Measurements from ENCODE around the gene CNTN5.
A peak's percentile ranks its signal among the peaks of the same experiment; 100 is the strongest.

Gene CNTN5

GRCh38 chr11:99812516-99812915, 791.8 kb downstream of the CNTN5 start:
- Histone ChIP-seq H3K4ac (ENCODE audit: low read depth in 1 of 2, low read length in 2 of 2) (no peak overlapping the region), H3K23ac (ENCODE audit: low read length in 2 of 2) (no peak overlapping the region), H2BK15ac (ENCODE audit: low read depth, poor library complexity, severe bottlenecking) (no peak overlapping the region), H3K9ac (ENCODE audit: low read length) (no peak overlapping the region), H3K9me3 (ENCODE audit: control insufficient read depth, low read length) (no peaks in the 10 kb centered on the region), H4K91ac (ENCODE audit: low read length) (no peak overlapping the region), H4K8ac (ENCODE audit: low read length) (no peak overlapping the region), H3K36me3 (ENCODE audit: control insufficient read depth in 1 of 2, insufficient read depth in 2 of 2, low read depth in 1 of 2, low read length in 2 of 2) (no peaks in the 10 kb centered on the region), H3K27me3 (ENCODE audit: control insufficient read depth in 1 of 2, insufficient read depth in 1 of 2, low read length in 2 of 2) (no peaks in the 10 kb centered on the region), H3K14ac (ENCODE audit: low read length in 2 of 2) (no peak overlapping the region), H2BK12ac (ENCODE audit: low read length in 2 of 2) (no peak overlapping the region), H2BK5ac (ENCODE audit: low read depth, low read length, poor library complexity, severe bottlenecking) (no peak overlapping the region), H2BK120ac (ENCODE audit: low read depth, low read length) (no peak overlapping the region), H3K4me2 (ENCODE audit: low read length, poor library complexity, severe bottlenecking) (no peak overlapping the region), H3K18ac (ENCODE audit: low read depth in 1 of 2, low read length in 2 of 2) (no peak overlapping the region), H2AK5ac (ENCODE audit: low read length, severe bottlenecking) (no peak overlapping the region), H3K79me1 (replicated peaks; ENCODE audit: low read length, poor library complexity, severe bottlenecking) (no peaks in the 10 kb centered on the region), H3K4me1 (ENCODE audit: control insufficient read depth, insufficient read depth, low read depth, low read length) (no peaks in the 10 kb centered on the region), H3K4me3 (ENCODE audit: insufficient read depth in 1 of 2, low read depth in 1 of 2, low read length in 2 of 2) (no peak overlapping the region), H3K27ac (ENCODE audit: low read length, poor library complexity, severe bottlenecking) (no peak overlapping the region), H2AFZ (ENCODE audit: low read depth, low read length) (no peak overlapping the region)
- no peak for DNase-seq
- 100% methylated on average over 4 of the region's 6 CpGs for WGBS

DNA sequence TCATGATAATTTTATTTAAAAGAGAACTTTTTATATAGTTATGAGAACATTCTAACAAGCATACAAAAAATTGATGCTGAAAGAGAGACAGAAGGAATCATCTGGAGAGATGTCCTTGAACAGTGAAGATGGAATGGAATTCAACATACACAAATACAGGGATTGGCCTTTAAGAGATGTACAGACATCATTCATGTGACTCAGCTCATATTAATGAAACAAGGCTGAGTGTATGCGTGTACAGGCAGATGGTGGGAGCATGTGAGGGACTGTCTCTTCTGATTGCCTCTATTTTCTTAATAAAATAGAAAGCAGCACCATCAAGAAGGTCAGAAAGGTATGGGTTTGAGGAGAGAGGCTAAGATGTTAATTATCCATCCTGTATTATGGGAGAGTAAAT, 793.3 kb downstream of the CNTN5 start:
- Histone ChIP-seq H3K36me3 (ENCODE audit: control insufficient read depth in 1 of 2, insufficient read depth in 2 of 2, low read depth in 1 of 2, low read length in 2 of 2) (no peaks in the 10 kb centered on the region), H4K8ac (ENCODE audit: low read length) (no peak overlapping the region), H3K4me1 (ENCODE audit: control insufficient read depth, insufficient read depth, low read depth, low read length) (no peaks in the 10 kb centered on the region), H2BK5ac (ENCODE audit: low read depth, low read length, poor library complexity, severe bottlenecking) (no peak overlapping the region), H3K23ac (ENCODE audit: low read length in 2 of 2) (no peak overlapping the region), H3K9ac (ENCODE audit: low read length) (no peak overlapping the region), H3K9me3 (ENCODE audit: control insufficient read depth, low read length) (no peaks in the 10 kb centered on the region), H2BK12ac (ENCODE audit: low read length in 2 of 2) (no peak overlapping the region), H3K4me3 (ENCODE audit: insufficient read depth in 1 of 2, low read depth in 1 of 2, low read length in 2 of 2) (no peak overlapping the region), H2BK120ac (ENCODE audit: low read depth, low read length) (no peak overlapping the region), H3K27ac (ENCODE audit: low read length, poor library complexity, severe bottlenecking) (no peak overlapping the region), H2AK5ac (ENCODE audit: low read length, severe bottlenecking) (no peak overlapping the region), H2AFZ (ENCODE audit: low read depth, low read length) (no peak overlapping the region), H2BK15ac (ENCODE audit: low read depth, poor library complexity, severe bottlenecking) (no peak overlapping the region), H3K18ac (ENCODE audit: low read depth in 1 of 2, low read length in 2 of 2) (no peak overlapping the region), H3K27me3 (ENCODE audit: control insufficient read depth in 1 of 2, insufficient read depth in 1 of 2, low read length in 2 of 2) (no peaks in the 10 kb centered on the region), H3K14ac (ENCODE audit: low read length in 2 of 2) (no peak overlapping the region), H4K91ac (ENCODE audit: low read length) (no peak overlapping the region), H3K4ac (ENCODE audit: low read depth in 1 of 2, low read length in 2 of 2) (no peak overlapping the region), H3K79me1 (replicated peaks; ENCODE audit: low read length, poor library complexity, severe bottlenecking) (no peaks in the 10 kb centered on the region), H3K4me2 (ENCODE audit: low read length, poor library complexity, severe bottlenecking) (no peak overlapping the region)
- DNase-seq: peak; percentile 12
- 50% methylated on average over 1 of the region's 1 CpG for WGBS

DNA sequence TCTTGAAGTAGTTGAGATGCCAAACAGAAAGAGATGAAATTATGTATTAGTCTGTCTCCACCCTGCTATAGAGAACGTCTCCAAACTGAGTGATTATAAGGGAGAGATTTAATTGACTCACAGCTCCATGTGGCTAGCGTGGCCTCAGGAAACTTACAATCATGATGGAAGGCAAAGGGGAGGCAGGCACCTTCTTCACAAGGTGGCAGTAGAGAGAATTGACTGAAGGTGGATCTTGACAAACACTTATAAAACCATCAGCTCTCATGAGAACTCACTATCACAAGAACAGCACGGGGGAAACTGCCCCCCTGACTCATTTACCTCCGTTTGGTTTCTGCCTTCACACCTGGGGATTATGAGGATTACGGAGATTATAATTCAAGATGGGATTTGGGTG, 794.0 kb downstream of the CNTN5 start:
- Histone ChIP-seq H3K14ac (ENCODE audit: low read length in 2 of 2) (no peak overlapping the region), H3K4ac (ENCODE audit: low read depth in 1 of 2, low read length in 2 of 2) (no peak overlapping the region), H3K9me3 (ENCODE audit: control insufficient read depth, low read length) (no peaks in the 10 kb centered on the region), H3K4me3 (ENCODE audit: insufficient read depth in 1 of 2, low read depth in 1 of 2, low read length in 2 of 2) (no peak overlapping the region), H3K23ac (ENCODE audit: low read length in 2 of 2) (no peak overlapping the region), H3K27me3 (ENCODE audit: control insufficient read depth in 1 of 2, insufficient read depth in 1 of 2, low read length in 2 of 2) (no peaks in the 10 kb centered on the region), H2BK15ac (ENCODE audit: low read depth, poor library complexity, severe bottlenecking) (no peak overlapping the region), H4K91ac (ENCODE audit: low read length) (no peak overlapping the region), H2BK120ac (ENCODE audit: low read depth, low read length) (no peak overlapping the region), H4K8ac (ENCODE audit: low read length) (no peak overlapping the region), H2AK5ac (ENCODE audit: low read length, severe bottlenecking) (no peak overlapping the region), H3K36me3 (ENCODE audit: control insufficient read depth in 1 of 2, insufficient read depth in 2 of 2, low read depth in 1 of 2, low read length in 2 of 2) (no peaks in the 10 kb centered on the region), H3K4me1 (ENCODE audit: control insufficient read depth, insufficient read depth, low read depth, low read length) (no peaks in the 10 kb centered on the region), H3K9ac (ENCODE audit: low read length) (no peak overlapping the region), H3K79me1 (replicated peaks; ENCODE audit: low read length, poor library complexity, severe bottlenecking) (no peaks in the 10 kb centered on the region), H3K18ac (ENCODE audit: low read depth in 1 of 2, low read length in 2 of 2) (no peak overlapping the region), H2BK12ac (ENCODE audit: low read length in 2 of 2) (no peak overlapping the region), H3K4me2 (ENCODE audit: low read length, poor library complexity, severe bottlenecking) (no peak overlapping the region), H3K27ac (ENCODE audit: low read length, poor library complexity, severe bottlenecking) (no peak overlapping the region), H2AFZ (ENCODE audit: low read depth, low read length) (no peak overlapping the region), H2BK5ac (ENCODE audit: low read depth, low read length, poor library complexity, severe bottlenecking) (no peak overlapping the region)
- no peak for DNase-seq
- WGBS: 58% methylated on average over 2 of the region's 5 CpGs

DNA sequence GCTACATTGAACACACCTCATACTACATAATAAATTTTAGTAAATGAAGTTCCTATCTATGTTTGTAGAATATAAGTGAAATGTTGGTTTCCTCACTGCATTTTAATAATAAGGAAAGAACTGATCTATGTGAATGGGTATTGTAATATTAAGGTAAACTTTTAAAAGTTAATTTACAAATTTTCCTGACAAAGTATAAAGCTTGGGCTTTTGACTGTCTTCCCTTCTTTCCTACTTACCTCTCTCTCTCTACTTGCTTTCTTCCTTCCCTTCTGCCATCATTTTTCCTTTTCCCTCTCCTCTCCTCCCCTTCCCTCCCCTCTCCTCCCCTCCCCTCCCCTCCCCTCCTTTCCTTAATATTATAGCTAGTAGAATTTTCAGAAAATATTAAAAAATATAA, 798.2 kb downstream of the CNTN5 start:
- no peak overlapping the region for H3K18ac ChIP-seq (ENCODE audit: low read depth in 1 of 2, low read length in 2 of 2)
- H3K27me3 ChIP-seq (ENCODE audit: control insufficient read depth in 1 of 2, insufficient read depth in 1 of 2, low read length in 2 of 2): no peaks in the 10 kb centered on the region
- H4K91ac ChIP-seq (ENCODE audit: low read length): no peak overlapping the region
- no peaks in the 10 kb centered on the region for H3K79me1 ChIP-seq (replicated peaks; ENCODE audit: low read length, poor library complexity, severe bottlenecking)
- H2AFZ ChIP-seq (ENCODE audit: low read depth, low read length): no peak overlapping the region
- no peaks in the 10 kb centered on the region for H3K9me3 ChIP-seq (ENCODE audit: control insufficient read depth, low read length)
- H3K36me3 ChIP-seq (ENCODE audit: control insufficient read depth in 1 of 2, insufficient read depth in 2 of 2, low read depth in 1 of 2, low read length in 2 of 2): no peaks in the 10 kb centered on the region
- no peak overlapping the region for H4K8ac ChIP-seq (ENCODE audit: low read length)
- H2BK15ac ChIP-seq (ENCODE audit: low read depth, poor library complexity, severe bottlenecking): no peak overlapping the region
- no peak overlapping the region for H2AK5ac ChIP-seq (ENCODE audit: low read length, severe bottlenecking)
- H2BK12ac ChIP-seq (ENCODE audit: low read length in 2 of 2): no peak overlapping the region
- H3K14ac ChIP-seq (ENCODE audit: low read length in 2 of 2): no peak overlapping the region
- DNase-seq: no peak
- no peak overlapping the region for H3K4me2 ChIP-seq (ENCODE audit: low read length, poor library complexity, severe bottlenecking)
- no peak overlapping the region for H3K4me3 ChIP-seq (ENCODE audit: insufficient read depth in 1 of 2, low read depth in 1 of 2, low read length in 2 of 2)
- H2BK120ac ChIP-seq (ENCODE audit: low read depth, low read length): no peak overlapping the region
- H2BK5ac ChIP-seq (ENCODE audit: low read depth, low read length, poor library complexity, severe bottlenecking): no peak overlapping the region
- no peak overlapping the region for H3K9ac ChIP-seq (ENCODE audit: low read length)
- H3K4ac ChIP-seq (ENCODE audit: low read depth in 1 of 2, low read length in 2 of 2): no peak overlapping the region
- H3K4me1 ChIP-seq (ENCODE audit: control insufficient read depth, insufficient read depth, low read depth, low read length): no peaks in the 10 kb centered on the region
- no peak overlapping the region for H3K23ac ChIP-seq (ENCODE audit: low read length in 2 of 2)
- no peak overlapping the region for H3K27ac ChIP-seq (ENCODE audit: low read length, poor library complexity, severe bottlenecking)

Measured in mesenchymal stem cell (in vitro differentiated cells and primary cell).